Activated CD8-positive, alpha-beta memory T cell treated with anti-CD3 and anti-CD28 coated beads, Interleukin-2, amount 50 U/mL, for 48 hours (primary cell): ENCODE results near the gene SYNCRIP.
"Not testable (repeated sequence)": the region's sequence is repeated elsewhere in the genome, so short reads cannot be mapped to it uniquely, and the experiment has no call there.

ENCODE experiments used
- DNase-seq: peaks from one replicate; pipeline ENCODE4 v3.0.0-alpha.2; 2020

SYNCRIP gene

DNA sequence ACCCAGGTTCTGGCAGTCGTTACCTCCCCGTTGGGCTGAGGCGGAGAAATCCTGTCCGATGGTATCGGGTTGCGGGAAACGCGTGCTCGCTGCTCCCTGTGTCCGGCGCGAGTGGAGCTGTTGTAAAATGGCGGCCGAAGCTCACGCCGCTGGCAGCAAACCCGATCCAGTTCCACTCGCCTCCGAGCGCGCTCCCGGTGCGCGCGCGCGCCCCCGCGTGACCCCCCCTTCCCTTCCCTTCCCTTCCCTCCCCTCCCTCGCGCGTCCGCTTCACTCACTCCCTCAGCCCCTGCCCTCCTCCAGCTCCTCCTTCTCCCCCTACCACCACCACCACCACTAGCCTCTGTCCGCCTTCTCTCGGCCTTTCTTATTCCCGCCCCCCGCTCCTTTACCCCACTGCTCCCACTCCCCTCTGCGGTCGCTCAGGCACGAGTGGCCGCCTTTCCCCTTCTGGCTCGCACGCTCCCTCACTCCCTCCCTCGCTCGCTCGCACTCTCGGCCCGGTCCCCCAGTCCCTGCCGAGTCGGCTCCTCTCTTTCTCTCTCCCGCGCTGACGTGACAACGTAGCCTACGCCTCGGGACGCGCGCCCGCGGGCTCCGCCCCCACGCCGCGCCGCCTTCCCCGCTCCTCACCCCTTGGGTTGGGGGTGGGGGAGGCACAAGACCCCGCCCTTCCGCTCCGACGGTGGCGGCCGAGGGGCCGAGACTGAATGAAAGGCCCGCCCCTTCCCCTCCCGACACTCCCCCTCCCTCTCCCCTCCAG is at the start of gene SYNCRIP:
SYNCRIP (minus strand) TSS at position 113 of the 763 bp plus-strand sequence. CDS start 1,447 bp downstream, outside the sequence.
- DNase-seq = peak; percentile 98

DNA sequence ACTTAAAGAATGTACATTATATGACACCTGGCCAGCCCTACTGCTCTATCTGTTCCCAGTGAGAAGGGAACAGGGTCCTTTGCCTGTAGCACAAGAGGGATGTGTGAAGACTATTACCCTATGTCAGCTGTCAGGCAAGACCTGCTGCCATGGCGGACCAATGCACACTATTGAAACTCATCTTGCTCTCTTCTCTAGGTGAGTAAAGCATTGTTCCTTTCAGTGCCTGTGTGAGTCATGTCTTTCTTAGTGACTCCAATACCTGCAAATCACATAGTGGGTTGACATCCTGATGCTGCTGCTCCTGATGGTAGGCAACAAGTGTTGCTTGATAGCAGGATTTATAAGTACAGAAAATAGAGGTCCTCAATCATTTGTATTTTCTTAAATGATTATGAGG is 48.8 kb upstream of the SYNCRIP start:
- DNase-seq = no peak

DNA sequence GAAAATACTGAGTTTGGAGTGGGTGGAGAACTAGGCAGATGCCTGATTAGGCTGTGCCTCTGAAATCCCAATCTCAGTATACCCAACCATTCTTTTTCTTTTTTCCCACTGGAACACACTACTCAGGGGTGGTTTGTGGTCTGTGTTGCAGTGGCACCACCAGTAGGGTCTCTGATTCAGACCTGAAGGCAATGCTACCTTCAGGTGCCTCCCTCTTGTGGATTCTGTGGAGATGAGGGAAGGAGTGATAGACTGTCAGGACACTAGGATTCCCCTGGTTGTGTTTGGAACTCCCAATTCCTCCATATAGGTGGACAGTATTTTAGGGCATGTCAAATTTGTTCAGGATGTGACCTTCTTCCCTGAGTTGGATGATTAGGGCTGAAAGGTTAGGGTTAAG is 47.4 kb upstream of the SYNCRIP start:
- DNase-seq = no peak

DNA sequence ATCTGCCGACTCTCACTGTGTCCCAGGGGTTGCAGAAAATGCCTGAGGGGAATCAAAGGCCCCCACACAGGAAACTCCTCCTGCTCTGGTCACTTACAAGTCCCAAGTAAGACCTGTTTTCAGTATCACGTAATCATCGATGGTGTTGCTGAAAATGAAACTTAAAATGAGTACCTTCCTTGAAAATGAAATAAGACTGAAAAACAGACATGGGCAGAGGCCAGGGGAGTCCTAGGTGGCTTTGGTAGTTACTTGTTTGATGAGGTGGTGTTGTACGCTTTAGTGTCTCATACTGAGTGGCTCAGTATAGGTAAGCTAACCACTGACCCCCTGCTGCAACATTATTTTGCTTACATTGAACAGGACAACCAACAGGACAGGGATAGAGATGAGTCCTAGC is 43.0 kb upstream of the SYNCRIP start:
- no peak for DNase-seq

DNA sequence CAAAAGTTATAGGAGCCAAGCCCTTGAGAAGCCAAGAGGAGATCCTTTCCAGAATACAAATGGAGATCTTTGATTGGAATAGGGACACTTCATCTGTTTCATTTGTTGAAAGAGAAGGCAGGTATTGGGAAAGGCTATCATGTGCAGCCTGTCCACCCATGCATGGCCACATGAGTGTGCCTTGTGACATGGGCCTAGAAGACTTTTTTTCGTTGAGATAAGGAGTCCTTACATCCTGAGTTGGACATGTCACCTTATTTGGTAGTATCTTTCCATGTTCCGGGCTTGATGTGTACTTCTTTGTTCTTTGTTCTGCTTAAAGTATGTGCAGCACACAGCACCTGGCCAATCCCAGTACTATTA is 42.1 kb upstream of the SYNCRIP start:
- DNase-seq = no peak

DNA sequence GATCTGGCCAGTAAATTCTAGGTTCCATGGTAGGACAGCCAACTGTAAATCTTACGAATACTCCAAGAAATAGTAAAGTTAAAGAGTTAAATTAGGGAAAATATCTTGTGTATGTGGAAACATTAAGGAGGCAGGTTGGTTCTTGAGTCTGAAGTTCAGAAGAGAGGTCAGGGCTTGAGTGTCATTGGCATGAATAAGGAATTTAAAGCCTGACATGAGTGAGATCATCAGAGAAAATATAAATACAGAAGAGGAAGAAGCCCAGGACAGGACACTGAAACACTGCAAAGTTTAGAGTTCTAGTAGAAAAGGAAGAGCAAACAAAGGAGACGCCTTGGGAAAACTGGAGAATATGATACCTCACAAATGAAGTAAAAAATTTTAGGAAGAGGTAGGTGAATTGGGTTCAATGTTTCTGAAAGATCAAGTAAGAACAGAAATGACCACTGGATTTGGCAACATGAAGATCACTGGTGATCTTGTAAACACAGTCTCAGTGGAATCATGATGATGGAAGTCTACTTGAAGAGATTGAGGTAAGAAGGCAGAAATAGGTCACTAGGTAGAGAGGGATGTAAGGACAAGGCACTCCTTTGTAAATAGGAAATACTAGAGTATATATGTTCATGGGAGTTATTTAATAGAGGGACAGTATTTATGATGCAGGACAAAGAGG is 41.6 kb upstream of the SYNCRIP start:
- no peak for DNase-seq

DNA sequence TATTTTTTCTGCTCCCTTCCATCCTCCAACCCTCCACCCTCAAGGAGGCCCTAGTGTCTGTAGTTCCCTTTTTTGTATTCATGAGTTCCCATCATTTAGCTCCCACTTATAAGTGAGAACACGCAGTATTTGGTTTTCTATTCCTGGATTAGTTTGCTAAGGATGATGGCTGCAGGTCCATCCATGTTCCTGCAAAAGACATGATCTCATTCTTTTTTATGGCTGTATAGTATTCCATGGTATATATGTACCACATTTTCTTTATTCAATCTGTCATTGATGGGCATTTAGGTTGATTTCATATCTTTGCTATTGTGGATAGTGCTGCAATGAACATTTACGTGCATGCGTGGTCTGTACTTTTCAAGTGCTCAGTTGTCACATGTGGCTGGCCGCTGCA is 39.2 kb upstream of the SYNCRIP start:
- not testable (repeated sequence) for DNase-seq

DNA sequence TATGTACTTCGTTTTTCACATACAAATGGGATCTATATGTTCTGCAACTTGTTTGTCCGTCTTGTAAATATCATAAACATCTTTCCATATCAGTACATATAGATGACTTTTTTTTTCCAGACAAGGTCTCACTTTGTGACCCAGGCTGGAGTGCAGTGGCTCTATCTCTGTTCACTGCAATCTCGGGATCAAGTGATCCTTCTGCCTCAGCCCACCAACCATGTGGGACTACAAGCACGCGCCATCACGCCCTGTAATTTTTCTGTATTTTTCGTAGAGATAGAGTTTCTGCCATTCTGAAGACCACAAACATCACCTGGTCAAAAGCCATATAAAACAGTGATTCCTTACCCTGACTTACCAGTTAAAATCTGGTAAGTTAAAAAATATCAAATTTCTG is 37.7 kb upstream of the SYNCRIP start:
- no peak for DNase-seq

DNA sequence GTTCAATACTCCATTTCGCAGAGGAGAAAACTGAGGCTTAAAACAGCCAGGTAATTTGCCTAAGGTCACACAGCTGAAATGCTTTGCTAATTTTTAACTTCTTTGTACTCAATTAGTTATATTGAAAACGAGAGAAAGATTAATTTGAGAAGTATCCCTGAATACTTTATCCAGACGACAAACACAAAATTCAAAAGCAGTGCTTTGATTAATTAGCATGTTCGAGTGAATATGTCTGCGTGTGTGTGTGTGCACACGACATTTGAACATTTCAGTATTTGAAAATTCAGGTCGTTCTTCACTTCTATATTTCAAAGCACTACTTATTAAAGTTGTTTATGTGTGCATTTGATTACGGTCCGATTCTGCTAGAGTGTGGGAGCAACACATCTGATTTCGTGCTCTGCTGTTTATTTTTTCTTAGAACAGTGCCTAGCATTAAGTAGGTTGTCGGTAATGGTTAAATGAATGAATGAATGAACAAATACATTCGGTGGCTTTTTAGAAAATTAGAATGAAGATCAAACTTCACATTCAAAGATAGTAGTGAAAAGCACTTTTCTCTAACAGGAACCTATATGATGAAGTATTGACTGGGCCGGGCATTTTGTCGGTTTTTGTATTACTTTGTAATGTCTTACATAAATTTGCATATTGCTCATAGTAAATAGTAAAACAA is 36.9 kb upstream of the SYNCRIP start:
- no peak for DNase-seq

DNA sequence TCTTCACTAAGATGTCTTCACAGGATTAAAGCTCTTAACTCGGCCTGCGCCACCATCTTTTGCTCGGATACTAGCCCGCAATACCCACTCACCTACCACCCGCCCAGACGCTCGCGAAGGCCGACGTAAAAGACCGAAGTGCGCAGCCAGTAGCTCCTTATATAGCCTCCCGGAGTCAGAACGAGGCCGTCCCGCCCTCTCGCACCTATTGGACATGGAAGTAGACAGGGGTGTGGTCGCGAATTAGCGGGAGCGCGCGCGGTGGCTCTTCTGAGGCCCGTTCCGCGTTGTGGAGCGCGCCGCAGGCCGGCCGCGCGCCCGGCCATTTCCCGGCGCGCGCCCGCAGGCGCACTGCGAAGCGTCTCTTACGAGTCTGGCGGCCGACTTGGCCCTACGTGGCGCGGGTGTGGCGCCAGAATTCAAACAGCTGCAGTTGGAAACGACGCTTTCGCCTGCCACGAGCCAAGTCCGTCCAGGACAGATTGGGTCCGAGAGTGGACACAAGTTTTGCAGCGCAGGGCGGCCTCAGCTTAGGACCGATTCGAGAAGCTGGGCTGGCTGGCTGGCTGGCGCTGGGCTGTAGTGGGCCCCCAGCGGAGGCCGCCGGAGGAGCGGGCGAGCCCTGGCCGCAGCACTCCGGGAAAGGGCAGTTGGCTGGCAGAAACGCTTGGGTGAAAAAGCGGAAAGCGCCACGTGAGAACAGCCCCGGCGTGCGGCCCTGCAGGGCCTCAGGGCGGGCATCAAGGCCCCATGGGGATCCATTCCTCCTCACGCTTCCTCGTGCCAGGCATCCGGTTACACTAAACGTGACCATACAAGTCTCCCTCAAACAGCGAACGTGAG is 36.1 kb upstream of the SYNCRIP start:
- DNase-seq = peak; percentile 100

DNA sequence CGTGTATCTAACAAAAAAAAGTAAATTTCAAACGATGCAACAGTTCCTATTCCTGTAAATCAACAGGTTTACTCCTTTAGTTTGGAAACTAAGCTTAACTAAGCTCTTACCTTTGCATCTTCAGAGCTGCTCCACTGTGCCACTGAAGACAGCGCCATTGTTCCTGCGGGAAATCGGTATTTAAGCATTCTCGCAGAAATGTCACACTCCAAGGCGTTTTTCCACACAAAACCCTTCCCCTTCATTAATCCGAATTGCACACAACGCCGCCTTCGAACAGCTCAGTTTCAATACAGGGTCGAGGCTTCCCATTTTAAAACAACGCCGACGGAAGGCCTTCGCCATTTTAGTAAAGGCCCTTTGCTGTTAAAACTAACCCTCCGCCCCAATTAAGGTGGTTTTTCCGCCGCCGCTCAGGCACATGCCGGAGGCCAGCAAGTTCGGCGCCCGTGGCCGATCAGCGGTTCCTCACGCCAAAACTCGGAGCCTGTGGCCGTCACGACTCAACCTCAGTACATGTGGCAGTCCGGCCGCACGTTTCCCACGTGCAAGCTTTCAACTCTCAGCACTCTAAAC is 35.4 kb upstream of the SYNCRIP start:
- no peak for DNase-seq

DNA sequence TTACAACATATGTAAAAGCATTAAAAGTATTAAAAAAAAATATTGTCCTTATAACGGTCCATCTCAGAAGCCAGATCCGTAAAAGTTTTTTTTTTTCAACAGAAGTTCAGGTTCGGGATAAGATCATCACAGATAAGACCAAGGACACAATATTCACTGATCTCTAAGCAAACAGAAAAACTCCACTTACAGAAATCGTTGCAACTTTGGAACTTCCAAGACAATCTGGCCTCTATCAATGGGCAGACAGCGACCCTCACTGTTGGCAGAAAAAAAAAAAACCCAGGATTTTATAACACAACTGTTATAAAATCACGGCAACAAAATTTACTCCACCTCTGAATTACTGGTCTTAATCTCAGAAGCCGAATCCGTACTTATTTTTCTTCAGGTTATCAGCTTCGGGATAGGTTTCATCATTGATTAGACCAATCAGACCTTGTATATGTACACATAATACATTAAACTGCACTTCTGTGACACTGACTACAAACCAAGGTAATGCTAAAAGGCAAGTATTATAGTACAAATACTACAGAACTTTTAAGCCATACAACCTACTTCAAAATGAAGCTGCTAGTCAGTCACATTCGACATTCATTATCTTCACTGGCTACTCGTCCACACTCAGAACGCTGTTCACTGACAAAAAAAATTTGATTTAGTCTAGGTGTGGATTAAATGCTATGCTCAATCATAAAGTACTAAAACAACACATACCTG is 34.7 kb upstream of the SYNCRIP start:
- no peak for DNase-seq

DNA sequence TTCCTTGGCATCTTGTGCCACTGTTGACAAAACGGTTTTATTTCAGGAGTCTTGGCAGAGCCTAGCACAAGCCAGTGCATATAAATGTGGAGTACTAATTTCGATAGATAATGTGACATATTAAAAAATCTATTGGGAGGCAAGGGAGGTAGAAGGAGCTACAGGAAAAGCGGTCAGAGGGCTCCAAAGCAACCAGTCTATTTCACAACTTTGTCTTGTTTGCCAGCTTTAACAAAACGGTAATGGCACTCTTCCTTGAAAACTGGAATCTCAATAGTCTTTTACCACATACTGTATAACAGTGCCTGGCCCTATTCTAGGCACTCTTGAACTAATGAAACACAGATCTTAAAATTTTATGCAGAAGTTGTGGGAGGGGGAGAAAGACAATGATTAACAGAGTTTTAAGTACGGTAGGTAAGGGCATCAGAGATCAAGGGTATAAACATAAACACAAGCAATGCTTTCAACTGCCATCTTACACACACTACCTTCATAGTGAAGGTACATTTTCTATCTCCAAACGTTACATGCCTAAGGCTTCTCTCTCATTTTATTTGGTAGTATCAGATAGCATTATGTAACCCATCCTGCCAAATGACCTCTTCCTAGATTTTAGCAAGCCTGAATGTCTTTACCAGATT is 33.5 kb upstream of the SYNCRIP start:
- DNase-seq = no peak

DNA sequence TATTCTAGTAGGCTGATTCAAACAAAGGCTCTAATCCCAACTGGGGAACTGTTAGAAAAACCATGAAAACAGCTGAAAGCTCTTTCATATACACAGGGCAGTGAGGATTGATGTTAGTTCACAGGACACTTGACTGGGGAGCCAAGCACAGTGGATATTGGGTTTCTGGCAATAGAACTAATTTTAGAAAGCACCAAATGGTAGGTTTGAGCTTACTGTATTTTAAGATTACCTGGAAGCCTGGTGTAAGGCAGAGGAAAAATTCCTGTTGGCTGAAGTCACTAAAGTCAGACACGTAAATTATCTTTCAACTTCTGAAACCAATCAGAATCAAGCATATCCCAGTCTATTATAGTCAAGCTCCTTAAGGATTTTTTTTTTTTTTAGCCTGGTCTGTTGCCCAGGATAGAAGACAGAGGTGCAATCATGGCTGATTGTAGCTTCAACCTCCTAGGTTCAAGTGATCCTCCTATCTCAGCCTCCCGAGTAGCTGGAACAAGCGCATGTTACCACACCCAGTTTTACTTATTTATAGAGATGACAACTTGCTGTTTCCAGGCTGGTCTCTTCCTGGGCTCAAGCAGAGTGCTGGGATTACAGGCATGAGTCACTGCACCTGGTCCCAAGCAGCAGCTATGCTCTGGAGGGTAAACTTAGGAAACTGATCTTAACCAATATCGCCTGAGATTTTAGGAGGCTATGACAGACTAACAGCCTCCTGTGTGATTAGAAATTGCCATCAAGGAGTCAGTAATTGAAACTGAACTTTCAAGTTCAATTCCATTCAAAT is 32.5 kb upstream of the SYNCRIP start:
- DNase-seq = no peak

DNA sequence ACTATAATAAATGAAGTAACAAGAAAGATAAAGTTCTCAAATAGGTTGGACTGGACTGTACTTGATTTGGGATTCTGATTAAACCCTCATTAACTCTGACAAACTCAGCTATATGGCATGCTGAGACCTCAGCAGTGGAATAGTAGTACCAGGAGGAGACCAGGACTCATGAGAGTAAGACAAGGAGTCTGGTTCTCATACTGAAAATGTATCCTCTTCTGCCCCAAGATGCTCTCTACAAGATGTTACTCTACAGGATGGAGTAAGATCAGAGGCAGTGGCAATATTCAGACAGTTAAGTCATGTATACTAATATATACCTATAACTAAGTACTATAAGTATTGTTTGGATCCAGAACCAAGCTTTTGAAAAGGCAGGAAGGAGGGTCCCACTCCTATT is 31.9 kb upstream of the SYNCRIP start:
- no peak for DNase-seq

DNA sequence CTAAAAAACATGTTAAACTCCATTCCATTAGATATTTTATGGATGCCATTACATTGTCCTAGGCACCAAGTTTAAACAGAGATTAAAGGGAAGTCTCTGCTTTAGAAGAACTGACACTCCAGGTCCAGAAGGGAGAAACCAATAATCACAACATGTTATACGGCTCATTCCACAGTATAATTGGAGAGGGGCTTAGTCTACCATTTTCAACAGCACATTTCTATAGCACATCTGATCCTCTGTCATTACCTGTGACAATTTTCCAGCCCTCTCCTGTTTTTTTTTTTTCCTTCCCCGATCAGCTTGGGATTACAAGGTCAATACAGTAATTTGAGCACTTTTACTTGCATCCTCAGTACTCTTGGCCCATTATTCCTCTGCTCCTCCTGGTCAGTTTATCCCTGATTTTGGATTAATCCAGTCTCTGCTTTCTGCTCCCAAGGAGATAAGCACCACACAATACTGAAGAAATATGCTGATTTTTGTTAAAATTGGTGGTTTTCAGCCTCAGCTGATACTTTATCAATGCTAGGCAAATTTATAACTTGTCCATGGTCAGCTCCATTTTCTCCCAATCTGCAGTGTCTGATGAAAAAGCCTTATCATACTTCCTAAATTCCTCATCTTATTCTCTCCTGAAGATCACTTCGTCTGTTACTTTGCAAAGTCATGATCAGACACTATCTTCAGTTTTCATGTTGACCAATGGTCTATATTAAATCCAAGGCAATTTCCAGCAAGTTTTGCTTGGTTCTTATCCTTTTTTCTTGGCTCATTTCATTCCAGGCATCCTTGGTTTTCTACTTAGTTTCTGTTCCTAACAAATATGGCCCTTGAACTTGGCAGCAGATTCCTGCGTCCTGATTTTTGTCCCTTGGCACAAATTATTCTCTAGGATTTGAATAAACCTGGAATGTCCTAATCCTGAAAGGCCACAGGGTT is 30.8 kb upstream of the SYNCRIP start:
- DNase-seq = no peak

DNA sequence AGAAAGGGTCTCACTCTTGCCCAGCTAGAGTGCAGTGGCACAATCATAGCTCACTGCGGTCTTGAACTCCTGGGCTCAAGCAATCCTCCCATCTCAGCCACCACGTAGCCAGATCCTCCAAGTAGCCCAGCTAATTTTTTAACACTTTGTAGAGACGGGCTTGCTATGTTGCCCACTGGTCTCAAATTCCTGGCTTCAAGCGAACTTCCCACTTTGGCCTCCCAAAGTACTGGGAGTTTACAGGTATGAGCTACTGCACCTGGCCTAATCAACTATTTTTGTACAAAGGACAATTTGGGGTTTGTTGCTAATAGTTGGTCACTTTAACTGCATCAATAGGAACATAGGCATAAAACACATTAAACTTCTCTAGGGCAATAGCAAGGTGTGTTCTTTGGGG is 29.9 kb upstream of the SYNCRIP start:
- no peak for DNase-seq

DNA sequence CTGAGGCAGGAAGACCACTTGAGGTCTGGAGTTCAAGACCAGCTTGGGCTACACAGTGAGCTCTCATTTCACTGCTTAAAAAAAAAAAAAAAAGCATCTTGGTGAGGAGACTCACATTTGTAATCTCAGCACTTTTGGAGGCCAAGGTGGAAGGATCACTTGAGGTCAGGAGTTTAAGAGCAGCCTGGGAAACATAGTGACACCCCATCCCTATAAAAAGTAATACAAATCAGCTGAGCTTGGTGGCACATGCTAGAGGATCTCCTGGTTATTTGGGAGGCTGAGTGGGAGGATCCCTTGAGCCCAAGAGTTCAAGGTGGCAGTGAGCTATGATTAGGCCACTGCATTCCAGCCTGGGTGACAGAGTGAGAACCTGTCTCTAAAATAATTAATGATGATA is 29.4 kb upstream of the SYNCRIP start:
- DNase-seq = no peak

DNA sequence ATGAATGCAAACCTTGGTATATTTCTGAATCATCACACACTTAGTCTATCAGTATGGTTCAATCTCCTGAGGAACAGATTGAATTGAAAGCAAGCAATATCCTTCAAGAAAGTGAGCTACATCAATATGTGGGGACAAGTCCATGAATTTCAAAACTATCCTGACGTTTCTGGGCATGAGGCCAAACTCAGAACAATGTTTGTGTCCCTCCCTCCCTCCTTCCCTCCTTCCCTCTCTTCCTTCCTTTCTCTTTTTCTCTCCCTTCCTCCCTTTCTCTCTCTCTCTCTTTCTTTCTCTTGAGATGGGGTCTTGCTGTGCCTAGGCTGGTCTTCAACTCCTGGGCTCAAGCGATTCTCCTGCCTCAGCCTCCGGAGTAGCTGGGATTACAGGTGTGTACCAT is 27.9 kb upstream of the SYNCRIP start:
- no peak for DNase-seq
